ENCODE data around the gene MPP1.

Gene MPP1

DNA sequence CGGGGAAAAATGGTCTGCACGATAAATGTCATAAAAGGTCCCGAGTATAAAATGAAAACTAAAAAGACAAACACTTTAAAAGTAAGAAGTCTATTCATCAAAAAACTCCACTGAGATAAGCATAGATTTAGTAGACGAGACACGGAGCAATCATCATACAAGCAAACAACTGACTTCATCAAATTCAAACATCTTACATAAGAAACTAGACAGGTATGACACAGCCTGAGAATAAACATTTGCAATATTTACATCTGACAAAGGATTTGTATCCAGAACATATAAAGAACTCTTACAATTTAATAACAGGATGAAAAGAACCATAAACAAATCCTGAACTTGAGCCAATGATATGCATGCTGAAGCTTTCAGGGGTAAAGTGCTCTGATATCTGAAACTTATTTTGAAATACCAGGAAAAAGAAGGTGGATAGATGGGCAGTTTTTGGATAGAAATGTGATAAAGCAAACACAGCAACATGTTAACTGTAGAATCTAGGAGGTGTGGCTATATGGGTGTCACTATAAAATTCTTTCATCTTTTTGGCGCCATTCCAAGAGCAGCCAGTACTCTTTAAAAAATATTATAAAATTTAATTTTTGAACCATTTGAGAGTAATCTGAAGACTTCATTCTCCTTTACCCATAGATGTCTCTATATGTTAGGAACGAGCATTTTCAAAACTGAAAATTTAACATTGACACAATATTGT, 12.0 kb downstream of the MPP1 start:
- H3K4me1 ChIP-seq (ENCODE audit: insufficient read depth, low read length), result 0 out of 2 replicates have a peak, but pooled peaks cover 7% of the 10 kb centered on the region
- H3K27ac ChIP-seq (ENCODE audit: low read depth, low read length), result no peak overlapping the region
- peaks cover 4% of the 10 kb centered on the region; the same call in 1 of the 2 replicates for H3K27me3 ChIP-seq (ENCODE audit: insufficient read depth, low read length)
- H3K4me3 ChIP-seq (ENCODE audit: low read length), result no peak overlapping the region
- no peaks in the 10 kb centered on the region for H3K36me3 ChIP-seq (ENCODE audit: insufficient read depth, low read length)
- no peak overlapping the region for H3K9ac ChIP-seq (ENCODE audit: low read depth, low read length)
- 95% methylated on average over 6 of the region's 7 CpGs for whole genome bisulfite sequencing
- H3K9me3 ChIP-seq (ENCODE audit: insufficient read depth, low read depth, low read length), result no peaks in the 10 kb centered on the region

DNA sequence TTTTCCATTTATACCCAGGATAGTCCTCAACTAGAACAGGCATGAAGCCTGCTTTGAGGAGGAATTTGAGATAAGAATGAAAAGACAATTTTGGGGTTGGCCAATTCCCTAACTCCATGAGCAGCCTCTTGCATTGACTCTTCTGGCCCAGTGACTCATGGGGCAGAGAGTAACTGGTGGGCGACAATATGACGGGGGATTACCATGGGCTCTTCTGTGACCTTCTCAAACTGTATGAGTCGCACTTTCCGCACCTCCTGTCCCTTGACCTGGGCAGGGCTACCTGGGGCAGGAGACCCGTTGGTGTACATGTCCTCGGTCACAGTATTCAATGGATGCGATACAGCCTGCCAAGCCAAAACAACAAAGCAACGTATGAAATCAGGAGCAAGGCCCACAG, 13.3 kb downstream of the MPP1 start:
- no peaks in the 10 kb centered on the region for H3K9me3 ChIP-seq (ENCODE audit: insufficient read depth, low read depth, low read length)
- no peaks in the 10 kb centered on the region for H3K36me3 ChIP-seq (ENCODE audit: insufficient read depth, low read length)
- 97% methylated on average over 8 of the region's 8 CpGs for WGBS
- no peak overlapping the region for H3K9ac ChIP-seq (ENCODE audit: low read depth, low read length)
- no peak overlapping the region for H3K4me3 ChIP-seq (ENCODE audit: low read length)
- H3K27me3 ChIP-seq (ENCODE audit: insufficient read depth, low read length), result no peaks in the 10 kb centered on the region
- no peak overlapping the region for H3K27ac ChIP-seq (ENCODE audit: low read depth, low read length)
- no peaks in the 10 kb centered on the region for H3K4me1 ChIP-seq (ENCODE audit: insufficient read depth, low read length)

GRCh38 chrX:154791467-154791866, 13.8 kb downstream of the MPP1 start:
- 100% methylated on average over 1 of the region's 4 CpGs for WGBS
- no peak overlapping the region for H3K4me3 ChIP-seq (ENCODE audit: low read length)
- no peak overlapping the region for H3K27ac ChIP-seq (ENCODE audit: low read depth, low read length)
- H3K4me1 ChIP-seq (ENCODE audit: insufficient read depth, low read length), result no peaks in the 10 kb centered on the region
- H3K9me3 ChIP-seq (ENCODE audit: insufficient read depth, low read depth, low read length), result no peaks in the 10 kb centered on the region
- no peaks in the 10 kb centered on the region for H3K27me3 ChIP-seq (ENCODE audit: insufficient read depth, low read length)
- H3K9ac ChIP-seq (ENCODE audit: low read depth, low read length), result no peak overlapping the region
- H3K36me3 ChIP-seq (ENCODE audit: insufficient read depth, low read length), result no peaks in the 10 kb centered on the region

GRCh38 chrX:154785716-154786115, 19.6 kb downstream of the MPP1 start:
- H3K9me3 ChIP-seq (ENCODE audit: insufficient read depth, low read depth, low read length), result no peaks in the 10 kb centered on the region
- H3K27me3 ChIP-seq (ENCODE audit: insufficient read depth, low read length), result no peaks in the 10 kb centered on the region
- no peaks in the 10 kb centered on the region for H3K36me3 ChIP-seq (ENCODE audit: insufficient read depth, low read length)
- no peak overlapping the region for H3K27ac ChIP-seq (ENCODE audit: low read depth, low read length)
- no peak overlapping the region for H3K9ac ChIP-seq (ENCODE audit: low read depth, low read length)
- WGBS, result 83% methylated on average over 6 of the region's 6 CpGs
- H3K4me1 ChIP-seq (ENCODE audit: insufficient read depth, low read length), result no peaks in the 10 kb centered on the region
- no peak overlapping the region for H3K4me3 ChIP-seq (ENCODE audit: low read length)

DNA sequence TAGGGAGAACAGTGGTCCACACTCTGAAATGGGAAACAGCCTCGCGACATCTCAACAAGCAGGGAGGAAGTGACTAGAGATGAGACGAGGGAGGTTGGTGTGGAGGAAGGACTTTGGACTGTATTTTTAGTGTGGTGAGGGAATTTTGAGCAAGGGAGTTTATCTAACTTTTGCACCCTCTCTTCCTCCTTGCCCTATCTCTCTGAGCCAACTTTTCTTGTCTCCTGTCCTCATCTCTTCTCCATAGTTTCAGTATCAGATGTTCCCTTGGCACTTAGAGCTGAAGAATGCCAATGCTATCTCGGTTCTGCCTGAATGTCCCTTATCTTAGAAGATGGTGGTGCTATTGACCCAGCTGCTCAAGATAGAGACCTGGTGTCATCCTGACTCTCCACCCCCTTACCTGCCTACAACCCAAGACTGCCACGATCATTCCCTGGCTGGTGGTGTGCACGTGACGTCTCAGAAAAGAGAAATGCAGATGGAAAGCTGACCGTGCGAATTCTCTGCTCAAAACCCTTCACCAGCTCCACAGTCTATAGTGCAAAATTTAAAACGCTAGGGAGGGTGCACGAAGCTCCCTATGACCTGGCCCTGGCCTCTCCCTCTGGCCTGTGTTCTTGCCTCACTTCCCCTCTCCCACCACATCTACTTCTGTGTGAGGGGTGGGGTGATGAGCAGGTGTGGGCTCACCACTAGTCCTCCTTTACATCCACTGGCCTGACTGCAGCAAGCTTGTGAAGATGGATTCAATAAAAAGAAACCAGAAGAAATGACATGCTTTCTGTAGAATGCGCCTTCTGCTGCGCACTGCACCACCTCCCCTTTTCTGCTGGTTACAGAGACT, 20.9 kb downstream of the MPP1 start:
- H3K36me3 ChIP-seq (ENCODE audit: insufficient read depth, low read length), result peaks cover under 1% of the 10 kb centered on the region; the same call in 1 of the 2 replicates
- no peaks in the 10 kb centered on the region for H3K27me3 ChIP-seq (ENCODE audit: insufficient read depth, low read length)
- no peaks in the 10 kb centered on the region for H3K9me3 ChIP-seq (ENCODE audit: insufficient read depth, low read depth, low read length)
- no peak overlapping the region for H3K9ac ChIP-seq (ENCODE audit: low read depth, low read length)
- no peak overlapping the region for H3K4me3 ChIP-seq (ENCODE audit: low read length)
- H3K4me1 ChIP-seq (ENCODE audit: insufficient read depth, low read length), result no peaks in the 10 kb centered on the region
- WGBS, result 88% methylated on average over 13 of the region's 13 CpGs
- no peak overlapping the region for H3K27ac ChIP-seq (ENCODE audit: low read depth, low read length)

DNA sequence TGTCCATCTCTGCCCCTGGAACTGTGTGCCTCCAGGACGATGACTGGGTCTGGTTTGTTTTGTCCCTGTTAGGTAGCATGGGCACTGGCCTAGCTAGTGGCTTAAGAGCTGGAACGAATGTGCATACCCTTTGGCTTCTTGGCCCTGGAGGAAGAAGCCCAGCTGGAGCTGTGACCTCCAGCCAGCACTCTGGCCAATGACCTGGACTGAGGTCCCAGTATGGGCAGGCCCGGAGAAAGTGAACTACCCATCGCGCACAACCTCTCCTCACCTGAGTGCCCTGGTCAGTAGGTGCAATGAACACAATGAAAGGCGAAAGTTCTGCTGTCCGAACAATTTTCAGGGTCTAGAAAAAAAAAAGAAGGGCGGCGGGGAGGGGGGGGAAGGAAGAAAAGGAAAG, 24.3 kb downstream of the MPP1 start:
- H3K9me3 ChIP-seq (ENCODE audit: insufficient read depth, low read depth, low read length), result no peaks in the 10 kb centered on the region
- H3K27ac ChIP-seq (ENCODE audit: low read depth, low read length), result no peak overlapping the region
- H3K4me3 ChIP-seq (ENCODE audit: low read length), result no peak overlapping the region
- H3K27me3 ChIP-seq (ENCODE audit: insufficient read depth, low read length), result no peaks in the 10 kb centered on the region
- peaks cover 24% of the 10 kb centered on the region for H3K36me3 ChIP-seq (ENCODE audit: insufficient read depth, low read length)
- WGBS, result over 99% methylated on average over 5 of the region's 9 CpGs
- no peak overlapping the region for H3K9ac ChIP-seq (ENCODE audit: low read depth, low read length)
- no peaks in the 10 kb centered on the region for H3K4me1 ChIP-seq (ENCODE audit: insufficient read depth, low read length)

DNA sequence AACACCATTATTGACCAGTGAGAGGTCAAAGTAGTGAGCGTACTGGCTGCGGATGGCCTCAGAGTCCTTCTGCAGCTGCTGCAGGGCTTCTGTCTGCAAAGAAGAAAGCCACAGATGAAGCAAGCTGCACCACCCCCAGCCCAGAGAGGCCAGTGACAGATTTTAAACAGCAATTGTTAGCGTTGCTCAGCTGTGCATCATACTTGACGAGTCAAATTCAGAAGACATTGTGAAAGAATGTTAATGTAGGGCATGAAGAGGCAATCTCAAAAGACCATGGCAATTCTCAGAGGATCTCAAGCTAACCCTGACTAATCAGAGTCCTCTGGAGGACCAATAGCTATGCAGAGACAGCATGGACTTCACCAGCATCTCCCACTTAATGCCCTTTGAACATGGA, 26.0 kb downstream of the MPP1 start:
- Histone ChIP-seq H3K4me1 (ENCODE audit: insufficient read depth, low read length) (no peaks in the 10 kb centered on the region), H3K4me3 (ENCODE audit: low read length) (no peak overlapping the region), H3K9me3 (ENCODE audit: insufficient read depth, low read depth, low read length) (no peaks in the 10 kb centered on the region), H3K27ac (ENCODE audit: low read depth, low read length) (no peak overlapping the region), H3K9ac (ENCODE audit: low read depth, low read length) (no peak overlapping the region), H3K36me3 (ENCODE audit: insufficient read depth, low read length) (peaks cover 41% of the 10 kb centered on the region), H3K27me3 (ENCODE audit: insufficient read depth, low read length) (no peaks in the 10 kb centered on the region)
- WGBS, result 96% methylated on average over 4 of the region's 4 CpGs

DNA sequence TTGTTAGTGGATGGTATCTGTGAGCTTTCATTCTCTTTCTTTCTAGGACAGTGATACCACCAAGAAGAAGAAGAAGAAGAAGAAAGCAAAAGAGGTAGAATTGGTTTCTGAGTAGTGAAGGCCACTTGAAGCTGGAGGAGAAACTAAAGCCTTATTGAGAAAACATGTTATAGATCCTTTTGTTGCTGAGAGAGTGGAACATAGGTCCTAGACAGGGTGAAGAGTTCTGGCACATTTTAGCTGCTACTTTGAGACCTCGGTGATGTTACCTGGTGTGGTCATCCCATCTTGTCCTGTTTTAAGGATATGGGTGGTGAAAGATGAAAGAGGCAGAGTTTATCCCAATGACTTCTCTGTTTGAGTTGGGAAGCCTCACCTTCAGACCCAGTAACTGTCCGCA, 28.5 kb downstream of the MPP1 start:
- 93% methylated on average over 2 of the region's 2 CpGs for WGBS
- no peaks in the 10 kb centered on the region for H3K9me3 ChIP-seq (ENCODE audit: insufficient read depth, low read depth, low read length)
- H3K36me3 ChIP-seq (ENCODE audit: insufficient read depth, low read length), result peaks cover 59% of the 10 kb centered on the region
- H3K27me3 ChIP-seq (ENCODE audit: insufficient read depth, low read length), result no peaks in the 10 kb centered on the region
- H3K4me3 ChIP-seq (ENCODE audit: low read length), result no peak overlapping the region
- H3K4me1 ChIP-seq (ENCODE audit: insufficient read depth, low read length), result no peaks in the 10 kb centered on the region
- H3K27ac ChIP-seq (ENCODE audit: low read depth, low read length), result no peak overlapping the region
- no peak overlapping the region for H3K9ac ChIP-seq (ENCODE audit: low read depth, low read length)

GRCh38 chrX:154775419-154776349, 29.6 kb downstream of the MPP1 start:
- H3K9me3 ChIP-seq (ENCODE audit: insufficient read depth, low read depth, low read length), result no peaks in the 10 kb centered on the region

DNA sequence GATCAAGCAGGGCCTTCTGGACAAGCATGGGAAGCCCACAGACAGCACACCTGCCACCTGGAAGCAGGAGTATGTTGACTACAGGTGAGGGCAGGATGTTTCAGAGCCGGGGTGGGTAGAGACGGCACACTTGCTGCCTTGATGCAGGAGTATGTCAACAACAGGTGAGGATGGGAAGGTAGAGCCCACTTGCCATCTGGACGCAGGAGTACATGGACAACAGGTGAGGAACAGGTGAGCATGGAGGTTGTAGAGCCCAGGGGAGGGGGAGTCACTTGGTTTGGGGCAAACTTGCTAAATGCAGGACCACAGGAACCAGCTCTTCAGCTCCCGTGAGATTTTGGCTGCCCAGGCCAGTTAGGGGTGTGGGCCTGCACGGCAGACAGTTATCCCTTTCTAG, 30.7 kb downstream of the MPP1 start:
- no peak overlapping the region for H3K4me3 ChIP-seq (ENCODE audit: low read length)
- H3K9ac ChIP-seq (ENCODE audit: low read depth, low read length), result no peak overlapping the region
- H3K27me3 ChIP-seq (ENCODE audit: insufficient read depth, low read length), result no peaks in the 10 kb centered on the region
- no peak overlapping the region for H3K27ac ChIP-seq (ENCODE audit: low read depth, low read length)
- 92% methylated on average over 5 of the region's 5 CpGs for WGBS
- no peaks in the 10 kb centered on the region for H3K4me1 ChIP-seq (ENCODE audit: insufficient read depth, low read length)
- no peaks in the 10 kb centered on the region for H3K9me3 ChIP-seq (ENCODE audit: insufficient read depth, low read depth, low read length)
- H3K36me3 ChIP-seq (ENCODE audit: insufficient read depth, low read length), result peaks cover 80% of the 10 kb centered on the region

More at GRCh38 chrX:154775419-154776349, 29.6 kb downstream of the MPP1 start:
- Histone ChIP-seq H3K27me3 (ENCODE audit: insufficient read depth, low read length) (no peaks in the 10 kb centered on the region), H3K36me3 (ENCODE audit: insufficient read depth, low read length) (peaks cover 70% of the 10 kb centered on the region), H3K9ac (ENCODE audit: low read depth, low read length) (no peak overlapping the region), H3K27ac (ENCODE audit: low read depth, low read length) (no peak overlapping the region), H3K4me3 (ENCODE audit: low read length) (no peak overlapping the region), H3K4me1 (ENCODE audit: insufficient read depth, low read length) (no peaks in the 10 kb centered on the region)
- 96% methylated on average over 15 of the region's 15 CpGs for WGBS
